Esophagus squamous epithelium (tissue), 4 donors: Measurements from ENCODE around the gene INSYN2B.

Experiments used
- POLR2A ChIP-seq, 4 donors: fragments of 450-650 bp; IDR thresholded peaks; one replicate each; pipeline ENCODE4 v1.6.1; 2017; ENCODE audit warnings: antibody characterized with exemption in 4 of 4, mild to moderate bottlenecking in 4 of 4, moderate library complexity in 3 of 4
- TF ChIP-seq, protein P1 (sequence below), 6 experiments: fragments of 450-650 bp in 4 of 6; fragments of 200-600 bp in 2 of 6; sonication (generic) in 2 of 6; IDR thresholded peaks; one replicate each; pipeline ENCODE4 v1.5.1; 2016 to 2019; ENCODE audit warnings: antibody characterized with exemption in 6 of 6, mild to moderate bottlenecking in 4 of 6, moderate library complexity in 4 of 6

DNA sequence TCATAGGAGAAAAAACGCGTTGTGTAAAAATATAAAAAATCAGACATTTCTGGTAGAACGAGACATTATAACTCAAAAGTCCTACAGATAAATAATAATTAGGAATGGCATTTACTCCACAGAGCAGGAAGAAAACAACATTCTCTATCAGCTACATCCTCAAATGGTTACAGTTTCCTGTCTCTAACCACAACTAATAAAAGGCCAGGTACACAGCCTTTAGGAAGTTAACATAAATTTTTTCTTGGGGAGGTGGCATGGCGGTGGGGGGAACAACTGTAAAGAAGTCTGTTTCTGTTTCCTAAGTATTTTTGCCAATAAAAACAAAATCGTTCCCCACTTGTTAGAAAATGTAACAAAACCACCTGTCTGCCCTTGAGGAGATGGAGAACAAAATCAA, 44.5 kb downstream of the INSYN2B start:
- TF ChIP-seq, protein P1, sequence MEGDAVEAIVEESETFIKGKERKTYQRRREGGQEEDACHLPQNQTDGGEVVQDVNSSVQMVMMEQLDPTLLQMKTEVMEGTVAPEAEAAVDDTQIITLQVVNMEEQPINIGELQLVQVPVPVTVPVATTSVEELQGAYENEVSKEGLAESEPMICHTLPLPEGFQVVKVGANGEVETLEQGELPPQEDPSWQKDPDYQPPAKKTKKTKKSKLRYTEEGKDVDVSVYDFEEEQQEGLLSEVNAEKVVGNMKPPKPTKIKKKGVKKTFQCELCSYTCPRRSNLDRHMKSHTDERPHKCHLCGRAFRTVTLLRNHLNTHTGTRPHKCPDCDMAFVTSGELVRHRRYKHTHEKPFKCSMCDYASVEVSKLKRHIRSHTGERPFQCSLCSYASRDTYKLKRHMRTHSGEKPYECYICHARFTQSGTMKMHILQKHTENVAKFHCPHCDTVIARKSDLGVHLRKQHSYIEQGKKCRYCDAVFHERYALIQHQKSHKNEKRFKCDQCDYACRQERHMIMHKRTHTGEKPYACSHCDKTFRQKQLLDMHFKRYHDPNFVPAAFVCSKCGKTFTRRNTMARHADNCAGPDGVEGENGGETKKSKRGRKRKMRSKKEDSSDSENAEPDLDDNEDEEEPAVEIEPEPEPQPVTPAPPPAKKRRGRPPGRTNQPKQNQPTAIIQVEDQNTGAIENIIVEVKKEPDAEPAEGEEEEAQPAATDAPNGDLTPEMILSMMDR (IDR thresholded peaks at IDR 0.05): no peak
- TF ChIP-seq POLR2A (IDR thresholded peaks at IDR 0.05): no peak
